Gastroesophageal sphincter (tissue), 4 donors: ENCODE measurements around the gene ENOX1. TPM values are rescaled to one million over a fixed set of nuclear protein-coding genes. Genes with fewer than 3 reads are reported as not detected.

Source experiments
- ATAC-seq: fragments of 150-250 bp; one replicate; pipeline ENCODE4 v1.9.1; 2016; ENCODE audit warnings: mild to moderate bottlenecking, moderate library complexity
- H3K27ac ChIP-seq, 4 donors: fragments of 200-600 bp; sonication (generic) in 3 of 4; 1 replicate in 3 of 4; 2 replicates in 1 of 4; pipeline ENCODE4 v1.5.1; 2016 to 2019
- H3K27me3 ChIP-seq: fragments of 200-600 bp; sonication (generic); one replicate; pipeline ENCODE4 v1.5.1; 2019
- H3K36me3 ChIP-seq, 2 donors: fragments of 200-600 bp; sonication (generic); one replicate each; pipeline ENCODE4 v1.5.1; 2019; ENCODE audit warnings: control low read depth in 1 of 2
- H3K4me1 ChIP-seq, 3 donors: fragments of 200-600 bp; sonication (generic); 1 replicate in 2 of 3; 2 replicates in 1 of 3; pipeline ENCODE4 v1.5.1; 2016 to 2019; ENCODE audit warnings: control low read depth in 2 of 3
- H3K4me3 ChIP-seq, 2 donors: fragments of 200-600 bp; sonication (generic); one replicate each; pipeline ENCODE4 v1.5.1; 2019; ENCODE audit warnings: mild to moderate bottlenecking in 1 of 2, moderate library complexity in 1 of 2
- H3K9me3 ChIP-seq, 3 donors: fragments of 200-600 bp; sonication (generic); one replicate each; pipeline ENCODE4 v1.5.1; 2017 to 2019; ENCODE audit warnings: control low read depth in 2 of 3
- EP300 ChIP-seq: sonication (generic); formaldehyde crosslinking; IDR thresholded peaks from one replicate; pipeline ENCODE4 v1.6.1; 2017; ENCODE audit warnings: antibody characterized with exemption, mild to moderate bottlenecking
- POLR2A ChIP-seq, 2 donors: fragments of 450-650 bp; IDR thresholded peaks; one replicate each; pipeline ENCODE4 v1.6.1; 2017; ENCODE audit warnings: antibody characterized with exemption in 2 of 2, mild to moderate bottlenecking in 2 of 2, moderate library complexity in 1 of 2
- POLR2AphosphoS5 ChIP-seq: sonication (generic); formaldehyde crosslinking; IDR thresholded peaks from one replicate; pipeline ENCODE4 v1.6.1; 2017; ENCODE audit warnings: antibody characterized with exemption
- WGBS, 2 donors: methylation state at CpG; one replicate each; pipeline ENCODE4 v1.1.5; 2018; ENCODE audit warnings: low coverage in 1 of 2; 5-methylcytosine and 5-hydroxymethylcytosine counted together
- total RNA-seq, 4 donors: library from RNA; depleted of rRNA; stranded (reverse); fragments of >200 nt; gene quantifications; one replicate each; pipeline ENCODE4 v1.1.0, GENCODE V29; 2016
- TF ChIP-seq, protein P1 (sequence below), 4 experiments: fragments of 200-600 bp in 2 of 4; fragments of 450-650 bp in 2 of 4; sonication (generic) in 1 of 4; IDR thresholded peaks; one replicate each; pipeline ENCODE4 v1.5.1; 2017 to 2019; ENCODE audit warnings: antibody characterized with exemption in 4 of 4, mild to moderate bottlenecking in 2 of 4, moderate library complexity in 2 of 4

Gene ENOX1
- total RNA-seq, 4 donors from 2014 or later = 1.8 to 11.6 (median 9.4) TPM

DNA sequence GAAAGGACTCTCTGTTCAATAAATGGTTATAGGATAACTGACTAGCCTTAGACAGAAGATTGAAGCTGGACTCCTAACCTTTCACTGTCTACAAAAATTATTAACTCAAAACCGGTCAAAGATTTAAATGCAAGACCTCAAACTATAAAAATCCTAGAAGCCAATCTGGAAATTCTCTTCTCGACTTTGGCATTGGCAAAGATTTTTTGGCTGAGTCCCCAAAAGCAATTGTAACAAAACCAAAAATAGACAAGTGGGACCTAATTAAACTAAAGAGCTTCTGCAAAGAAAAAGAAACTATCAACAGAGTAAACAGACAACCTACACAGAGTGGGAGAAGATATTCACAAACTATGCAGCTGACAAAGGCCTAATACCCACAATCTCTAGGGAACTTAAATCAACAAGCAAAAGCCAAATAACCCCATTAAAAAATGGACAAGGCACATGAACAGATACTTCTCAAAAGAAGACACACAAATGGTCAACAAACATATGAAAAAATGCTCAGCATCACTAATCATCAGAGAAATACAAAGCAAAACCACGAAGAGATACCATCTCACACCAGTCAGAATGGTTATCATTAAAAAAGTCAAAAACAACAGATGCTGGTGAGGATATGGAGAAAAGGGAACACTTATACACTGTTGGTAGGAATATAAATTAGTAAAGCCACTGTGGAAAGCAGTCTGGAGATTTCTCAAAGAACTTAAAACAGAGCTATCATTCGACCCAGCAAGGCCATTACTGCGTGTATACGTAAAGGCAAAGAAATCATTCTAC, 497.1 kb downstream of the ENOX1 start:
- TF ChIP-seq, protein P1, sequence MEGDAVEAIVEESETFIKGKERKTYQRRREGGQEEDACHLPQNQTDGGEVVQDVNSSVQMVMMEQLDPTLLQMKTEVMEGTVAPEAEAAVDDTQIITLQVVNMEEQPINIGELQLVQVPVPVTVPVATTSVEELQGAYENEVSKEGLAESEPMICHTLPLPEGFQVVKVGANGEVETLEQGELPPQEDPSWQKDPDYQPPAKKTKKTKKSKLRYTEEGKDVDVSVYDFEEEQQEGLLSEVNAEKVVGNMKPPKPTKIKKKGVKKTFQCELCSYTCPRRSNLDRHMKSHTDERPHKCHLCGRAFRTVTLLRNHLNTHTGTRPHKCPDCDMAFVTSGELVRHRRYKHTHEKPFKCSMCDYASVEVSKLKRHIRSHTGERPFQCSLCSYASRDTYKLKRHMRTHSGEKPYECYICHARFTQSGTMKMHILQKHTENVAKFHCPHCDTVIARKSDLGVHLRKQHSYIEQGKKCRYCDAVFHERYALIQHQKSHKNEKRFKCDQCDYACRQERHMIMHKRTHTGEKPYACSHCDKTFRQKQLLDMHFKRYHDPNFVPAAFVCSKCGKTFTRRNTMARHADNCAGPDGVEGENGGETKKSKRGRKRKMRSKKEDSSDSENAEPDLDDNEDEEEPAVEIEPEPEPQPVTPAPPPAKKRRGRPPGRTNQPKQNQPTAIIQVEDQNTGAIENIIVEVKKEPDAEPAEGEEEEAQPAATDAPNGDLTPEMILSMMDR (IDR thresholded peaks at IDR 0.05) = no peak
- TF ChIP-seq EP300 (no peak), POLR2A (IDR thresholded peaks at IDR 0.05) (no peak), POLR2AphosphoS5 (no peak)
- H3K4me1 ChIP-seq = peaks cover 2 to 30% (median 6%) of the 10 kb centered on the region in 3 donors
- H3K36me3 ChIP-seq = no peaks in the 10 kb centered on the region
- no peak overlapping the region for H3K4me3 ChIP-seq
- H3K27me3 ChIP-seq = no peaks in the 10 kb centered on the region
- ATAC-seq = no peak
- no peaks in the 10 kb centered on the region for H3K9me3 ChIP-seq
- 54 to 66% methylated on average over 6 of the region's 6 CpGs for WGBS, 2 donors
- peak overlapping the region in 2 of 4 donors; percentile 5 to 38 for H3K27ac ChIP-seq

DNA sequence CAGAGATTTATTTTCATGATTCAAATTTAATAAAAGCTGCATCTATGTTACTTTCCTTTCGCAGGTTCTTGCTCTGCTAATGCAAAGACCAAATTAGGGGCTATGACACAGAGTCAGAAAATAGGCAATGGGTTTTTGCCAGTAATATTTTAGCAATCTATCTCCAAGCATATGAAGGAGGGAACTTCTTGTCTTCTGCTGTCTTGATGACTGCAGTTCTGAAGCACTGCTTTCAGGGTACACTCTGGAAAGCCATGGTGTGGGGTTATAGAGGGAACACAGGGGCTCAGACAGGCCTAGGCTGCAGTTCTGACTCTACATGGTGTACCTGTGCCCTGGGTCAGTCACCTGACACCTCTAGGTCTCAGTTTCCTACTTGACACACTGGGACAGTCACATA, 500.0 kb downstream of the ENOX1 start:
- whole genome bisulfite sequencing, 2 donors = 79 to 91% methylated on average over 1 of the region's 1 CpG
- H3K4me3 ChIP-seq = no peak overlapping the region
- H3K27ac ChIP-seq = peak overlapping the region in 3 of 4 donors; percentile 4 to 61 (median 8)
- no peaks in the 10 kb centered on the region for H3K27me3 ChIP-seq
- H3K9me3 ChIP-seq = no peaks in the 10 kb centered on the region
- TF ChIP-seq, protein P1 (IDR thresholded peaks at IDR 0.05) = no peak
- TF ChIP-seq POLR2AphosphoS5 = peak; percentile 21
- no peak for ATAC-seq
- H3K4me1 ChIP-seq = peaks cover 2 to 38% (median 6%) of the 10 kb centered on the region in 3 donors
- H3K36me3 ChIP-seq = no peaks in the 10 kb centered on the region

DNA sequence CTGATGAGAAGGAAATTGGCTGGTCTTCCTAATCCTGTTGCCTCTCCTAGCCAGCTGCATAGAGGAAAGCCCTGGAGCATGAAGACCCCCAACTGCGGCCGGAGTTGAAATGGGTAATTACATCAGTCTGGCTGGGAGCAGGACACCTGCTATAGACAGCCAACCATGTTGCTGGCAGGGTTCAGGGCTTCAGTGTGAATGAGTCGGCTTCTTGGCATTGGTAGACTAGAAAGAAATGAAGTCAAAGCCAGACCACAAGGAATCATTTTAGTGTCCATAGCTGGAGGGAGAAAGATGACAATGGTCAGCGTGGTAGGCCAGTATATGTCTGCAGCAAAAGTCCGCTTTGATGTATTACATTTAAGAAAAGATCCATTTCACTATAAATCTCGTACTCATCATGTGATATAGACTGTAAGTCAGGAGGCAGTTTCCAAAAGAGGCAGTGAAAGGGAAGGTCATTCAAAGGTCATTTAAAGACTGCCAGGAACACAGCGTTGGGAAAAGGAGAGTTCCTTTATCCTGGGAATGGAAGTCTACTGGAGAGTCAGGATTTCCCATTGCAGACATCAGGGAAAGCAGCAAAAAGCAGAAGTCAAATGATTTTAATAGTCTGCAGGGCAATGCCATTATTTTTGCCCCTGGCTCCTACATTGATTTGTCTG, 500.7 kb downstream of the ENOX1 start:
- ATAC-seq = no peak
- Histone ChIP-seq H3K4me1 (peaks cover 2 to 38% (median 6%) of the 10 kb centered on the region in 3 donors), H3K4me3 (no peak overlapping the region), H3K36me3 (no peaks in the 10 kb centered on the region), H3K9me3 (no peaks in the 10 kb centered on the region), H3K27me3 (no peaks in the 10 kb centered on the region), H3K27ac (peak overlapping the region in 1 of 4 donors; percentile 61)
- 30 to 54% methylated on average over 2 to 7 of the region's 7 CpGs for WGBS, 2 donors
- TF ChIP-seq, protein P1 (IDR thresholded peaks at IDR 0.05) = no peak
- no peak for TF ChIP-seq POLR2AphosphoS5
- TF ChIP-seq POLR2A (IDR thresholded peaks at IDR 0.05) = no peak
- no peak for TF ChIP-seq EP300

DNA sequence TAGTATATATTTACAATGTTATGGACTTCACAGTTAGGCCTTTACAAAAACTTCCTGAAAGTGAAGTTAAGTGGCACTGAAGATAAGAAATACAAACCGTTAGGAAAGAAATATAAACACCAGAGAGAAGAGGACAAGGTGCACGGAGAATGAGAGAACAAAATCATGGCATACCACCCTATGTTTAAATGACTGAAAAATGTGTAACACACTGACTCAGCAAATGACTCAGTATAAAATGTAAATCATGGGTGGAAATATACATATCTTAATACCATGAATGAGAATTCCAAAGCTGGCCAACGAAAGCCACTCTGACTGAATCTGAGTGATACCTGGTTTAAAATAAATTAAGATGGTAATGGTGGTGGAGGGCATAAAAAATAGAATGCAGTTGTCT, 502.6 kb downstream of the ENOX1 start:
- Histone ChIP-seq H3K27ac (peak overlapping the region in 1 of 4 donors; percentile 61), H3K9me3 (no peaks in the 10 kb centered on the region), H3K36me3 (no peaks in the 10 kb centered on the region), H3K4me3 (no peak overlapping the region), H3K27me3 (no peaks in the 10 kb centered on the region), H3K4me1 (peaks cover 2 to 27% (median 6%) of the 10 kb centered on the region in 3 donors)
- no peak for ATAC-seq
- TF ChIP-seq POLR2AphosphoS5 = no peak
- no peak for TF ChIP-seq EP300
- TF ChIP-seq, protein P1 (IDR thresholded peaks at IDR 0.05) = no peak
- no peak for TF ChIP-seq POLR2A (IDR thresholded peaks at IDR 0.05)
- WGBS, 2 donors = 51 to 61% methylated on average over 3 of the region's 3 CpGs

DNA sequence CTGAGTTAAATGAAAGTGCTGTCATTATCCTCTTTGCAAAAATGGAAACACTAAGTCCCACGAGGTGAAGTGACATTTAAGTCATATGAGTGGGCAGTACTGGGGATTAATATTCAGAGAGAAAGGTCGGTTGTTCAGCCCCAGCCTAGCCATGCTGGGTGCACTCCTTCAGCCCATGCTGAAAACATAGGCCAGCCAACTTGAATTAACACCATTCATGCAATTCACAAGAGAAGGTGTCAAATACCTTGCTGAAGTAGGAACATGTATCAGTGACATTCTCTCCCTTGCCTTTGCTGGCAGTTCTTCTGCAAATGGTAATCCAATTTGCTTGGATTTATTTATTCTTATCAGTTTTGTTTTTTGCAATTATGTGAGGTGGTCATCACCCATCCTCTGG, 507.1 kb downstream of the ENOX1 start:
- 55 to 74% methylated on average over 2 of the region's 2 CpGs for WGBS, 2 donors
- TF ChIP-seq POLR2AphosphoS5 (no peak), EP300 (no peak), POLR2A (IDR thresholded peaks at IDR 0.05) (no peak)
- TF ChIP-seq, protein P1 (IDR thresholded peaks at IDR 0.05) = no peak
- ATAC-seq = no peak
- H3K4me3 ChIP-seq = no peak overlapping the region
- H3K27ac ChIP-seq = no peak overlapping the region
- H3K9me3 ChIP-seq = no peaks in the 10 kb centered on the region
- no peaks in the 10 kb centered on the region for H3K36me3 ChIP-seq
- H3K4me1 ChIP-seq = peaks cover 0 to 8% (median 3%) of the 10 kb centered on the region in 3 donors
- no peaks in the 10 kb centered on the region for H3K27me3 ChIP-seq
